Suprapubic skin (tissue), 4 donors: ENCODE results near the gene CFAP58.

Source experiments
- CTCF ChIP-seq, 2 donors: fragments of 200-600 bp in 1 of 2; fragments of 450-650 bp in 1 of 2; sonication (generic) in 1 of 2; IDR thresholded peaks; one replicate each; pipeline ENCODE4 v1.5.1; 2016 to 2019; ENCODE audit warnings: antibody characterized with exemption in 2 of 2, mild to moderate bottlenecking in 1 of 2, moderate library complexity in 1 of 2
- POLR2A ChIP-seq, 2 donors: fragments of 450-650 bp; IDR thresholded peaks; one replicate each; pipeline ENCODE4 v1.6.1; 2017; ENCODE audit warnings: antibody characterized with exemption in 2 of 2, mild to moderate bottlenecking in 2 of 2, moderate library complexity in 2 of 2
- POLR2AphosphoS5 ChIP-seq, 3 donors: sonication (generic); formaldehyde crosslinking; IDR thresholded peaks; one replicate each; pipeline ENCODE4 v1.6.1; 2017; ENCODE audit warnings: antibody characterized with exemption in 3 of 3

GRCh38 chr10:104492329-104492940, 138.8 kb downstream of the CFAP58 start:
- TF ChIP-seq POLR2A (IDR thresholded peaks at IDR 0.05), result no peak
- TF ChIP-seq CTCF (IDR thresholded peaks at IDR 0.05), result no peak
- no peak for TF ChIP-seq POLR2AphosphoS5 (IDR thresholded peaks at IDR 0.05)
